Endothelial cell of umbilical vein (primary cell): Measurements from ENCODE around the gene SPG7. TPM values are rescaled to one million over a fixed set of nuclear protein-coding genes. Genes with fewer than 3 reads are reported as not detected.

Experiments
- BruUV-seq: library from RNA; stranded (reverse); fragments of 400-500 nt; replicated peaks from 2 replicates; lab custom pipeline; 2021; lab: Mats Ljungman, UMichigan
- CTCF ChIA-PET: fragments of 300-600, 350-600 bp; sonication (Branson Sonifier 250); formaldehyde crosslinking; loops from one replicate; lab custom pipeline; 2021; ENCODE audit warnings: antibody characterized with exemption, inconsistent platforms; lab: Charles Lee
- POLR2A ChIA-PET: fragments of 300-600, 350-600 bp; sonication (Branson Sonifier 250); formaldehyde crosslinking; loops from one replicate; lab custom pipeline; 2021; ENCODE audit warnings: antibody characterized with exemption, inconsistent platforms; lab: Charles Lee
- DNase-seq: peaks from one replicate; pipeline ENCODE4 v3.0.0-alpha.2; 2011; ENCODE audit warnings: low read depth, low spot score
- FAIRE-seq: peaks from 2 replicates; lab custom pipeline; 2011; peaks lifted over from hg19 to GRCh38; lab: Jason Lieb, UNC
- H2AFZ ChIP-seq: 2 replicates; pipeline ENCODE4 v1.6.0; 2012; ENCODE audit warnings: low read depth, low read length, control low read depth, inconsistent platforms
- H3K27ac ChIP-seq: 2 replicates; pipeline ENCODE4 v1.5.1; 2011; ENCODE audit warnings: low read depth, mild to moderate bottlenecking, control low read depth, low read length, moderate library complexity; ENCODE audit not compliant: insufficient read depth
- H3K27me3 ChIP-seq, 2 experiments: 2 replicates each; pipeline versions ENCODE4 v1.6.0 to v1.6.1; 2011; ENCODE audit warnings: low read length in 2 of 2, mixed read lengths in 1 of 2; ENCODE audit not compliant: control insufficient read depth in 2 of 2, insufficient read depth in 2 of 2
- H3K36me3 ChIP-seq, 2 experiments: 2 replicates in 1 of 2; 3 replicates in 1 of 2; pipeline ENCODE4 v1.5.1; 2011; ENCODE audit warnings: low read length in 2 of 2, mild to moderate bottlenecking in 1 of 2, moderate library complexity in 1 of 2; ENCODE audit not compliant: control insufficient read depth in 2 of 2, insufficient read depth in 2 of 2; ENCODE audit errors: extremely low read depth in 1 of 2
- H3K4me1 ChIP-seq: 3 replicates; pipeline ENCODE4 v1.5.1; 2011; ENCODE audit warnings: mild to moderate bottlenecking, low read length; ENCODE audit not compliant: control insufficient read depth, insufficient read depth; ENCODE audit errors: extremely low read depth
- H3K4me2 ChIP-seq: 2 replicates; pipeline ENCODE4 v1.6.1; 2011; ENCODE audit warnings: low read length, control low read depth, mixed read lengths; ENCODE audit not compliant: insufficient read depth
- H3K4me3 ChIP-seq, 3 experiments: fragments of 200-600 bp in 1 of 3; sonication (generic), shearing (Covaris generic) in 1 of 3; replicated peaks in 1 of 3; 2 replicates each; pipeline ENCODE4 v1.5.1; 2011 to 2016; ENCODE audit warnings: control low read depth in 3 of 3, low read length in 3 of 3, mild to moderate bottlenecking in 2 of 3, inconsistent platforms in 1 of 3, low read depth in 1 of 3, moderate library complexity in 1 of 3; ENCODE audit not compliant: insufficient read depth in 1 of 3
- H3K79me2 ChIP-seq: 2 replicates; pipeline ENCODE4 v1.6.0; 2012; ENCODE audit warnings: low read length, inconsistent platforms; ENCODE audit not compliant: control insufficient read depth, insufficient read depth
- H3K9ac ChIP-seq: replicated peaks from 2 replicates; pipeline ENCODE3; 2011; ENCODE audit warnings: low read length, control low read depth; ENCODE audit not compliant: insufficient read depth; ENCODE audit errors: extremely low read depth
- H3K9me1 ChIP-seq: replicated peaks from 3 replicates; pipeline ENCODE4 v1.6.0; 2011; ENCODE audit warnings: mild to moderate bottlenecking, low read length; ENCODE audit not compliant: control insufficient read depth, insufficient read depth; ENCODE audit errors: extremely low read depth
- H3K9me3 ChIP-seq: replicated peaks from 2 replicates; pipeline ENCODE4 v1.5.1; 2012; ENCODE audit warnings: low read length, inconsistent platforms; ENCODE audit not compliant: control insufficient read depth, insufficient read depth
- H4K20me1 ChIP-seq: replicated peaks from 2 replicates; pipeline ENCODE3; 2011; ENCODE audit warnings: mild to moderate bottlenecking, low read length; ENCODE audit not compliant: control insufficient read depth, insufficient read depth; ENCODE audit errors: extremely low read depth
- CTCF ChIP-seq, 2 donors: IDR thresholded peaks; 1 replicate in 1 of 2; 2 replicates in 1 of 2; pipeline ENCODE4 v1.5.1; 2011; ENCODE audit warnings: low read length in 2 of 2, mild to moderate bottlenecking in 2 of 2, moderate library complexity in 2 of 2, control low read depth in 1 of 2, inconsistent platforms in 1 of 2, low read depth in 1 of 2; ENCODE audit not compliant: insufficient read depth in 1 of 2; ENCODE audit errors: extremely low read depth in 1 of 2
- EZH2 ChIP-seq: IDR thresholded peaks from 2 replicates; pipeline ENCODE4 v1.6.1; 2012; ENCODE audit warnings: borderline replicate concordance, low read depth, mild to moderate bottlenecking, moderate library complexity, low read length, inconsistent platforms; ENCODE audit not compliant: severe bottlenecking
- GATA2 ChIP-seq: IDR thresholded peaks from 2 replicates; pipeline ENCODE4 v1.7.0; 2011; ENCODE audit warnings: low read depth, mild to moderate bottlenecking, moderate library complexity, mixed read lengths, low read length; ENCODE audit not compliant: insufficient read length, insufficient read depth
- JUN ChIP-seq: IDR thresholded peaks from 2 replicates; pipeline ENCODE4 v1.6.1; 2011; ENCODE audit warnings: borderline replicate concordance, low read depth; ENCODE audit not compliant: insufficient read length, insufficient read depth
- POLR2A ChIP-seq: IDR thresholded peaks from 2 replicates; pipeline ENCODE4 v1.6.1; 2012; ENCODE audit warnings: low read depth, mild to moderate bottlenecking, control low read depth, low read length
- POLR2AphosphoS5 ChIP-seq: IDR thresholded peaks from 2 replicates; pipeline ENCODE4 v1.6.1; 2012; ENCODE audit warnings: low read depth, mild to moderate bottlenecking, control low read depth, low read length, moderate library complexity; ENCODE audit not compliant: insufficient read depth
- dilution Hi-C: fragments of 300-500 bp; cut with MboI; formaldehyde crosslinking; loops from one replicate; pipeline ENCODE4 v1.15.0; 2019; ENCODE audit warnings: low sequenced_read_pairs; ENCODE audit not compliant: extremely low pct_ligation_motif_present
- intact Hi-C: fragments of 100-400 bp; cut with micrococcal nuclease; formaldehyde crosslinking; loops from one replicate; pipeline ENCODE4 v1.10.0; 2022
- polyA plus RNA-seq, 4 experiments: library from polyadenylated mRNA; depleted of rRNA in 3 of 4; stranded (reverse) in 3 of 4; unstranded in 1 of 4; fragments of >200 nt; gene quantifications; 2 replicates each; pipeline versions ENCODE4 v1.2.1 to v1.2.3, GENCODE V29; 2011 to 2012; ENCODE audit warnings: missing spikeins in 1 of 4
- total RNA-seq: library from RNA; stranded (reverse); gene quantifications from 2 replicates; pipeline ENCODE4 v1.2.3, GENCODE V29; 2021

The SPG7 gene
- total and polyA plus RNA-seq, 2 donors (not counting 3 experiments of a cell fraction or from before 2014, with no cell fraction given): 90.2 to 146 TPM

- intact Hi-C loops: no loop called here
- H3K27me3 ChIP-seq: no peaks in the 10 kb centered on the region
- H4K20me1 ChIP-seq: peaks cover 12% of the 10 kb centered on the region
- FAIRE-seq (peak; percentile 80), DNase-seq (peak; percentile 57)
- ChIA-PET CTCF (interaction anchor here (0.7 to 2.0 kb wide), 8 partner anchors 8 to 121 kb away, joined by 3 to 8 read pairs (median 4); partner anchors contain the start of genes CDK10 and CPNE7), POLR2A (no interaction called here)
- no peak for TF ChIP-seq EZH2
- TF ChIP-seq GATA2: no peak
- TF ChIP-seq POLR2A: peak; percentile 25
- TF ChIP-seq CTCF (IDR thresholded peaks at IDR 0.05; ENCODE audit: extremely low read depth in 1 of 2, insufficient read depth in 1 of 2, low read depth in 1 of 2, low read length in 2 of 2): peak; percentile 75 to 83
- TF ChIP-seq POLR2AphosphoS5: peak; percentile 28
- no peak for TF ChIP-seq JUN
- H3K4me3 ChIP-seq: peak overlapping the region in 1 of 3 experiments; percentile 18
- dilution Hi-C loops: no loop called here
- peaks cover 34% of the 10 kb centered on the region for H3K79me2 ChIP-seq
- H3K36me3 ChIP-seq: peaks cover 30 to 31% of the 10 kb centered on the region in 2 experiments
- no peak overlapping the region for H3K27ac ChIP-seq
- no peak overlapping the region for H3K9ac ChIP-seq
- H3K9me3 ChIP-seq: no peaks in the 10 kb centered on the region
- BruUV-seq: no TSS peak
- peaks cover 42% of the 10 kb centered on the region for H3K4me1 ChIP-seq
- no peak overlapping the region for H2AFZ ChIP-seq
- peak overlapping the region; percentile 28 for H3K4me2 ChIP-seq
- no peaks in the 10 kb centered on the region for H3K9me1 ChIP-seq
These were observed 57.5 kb downstream of the SPG7 start for GRCh38 chr16:89565506-89566372.
